Measurements from ENCODE around the gene SLC6A18.

Gene SLC6A18

DNA sequence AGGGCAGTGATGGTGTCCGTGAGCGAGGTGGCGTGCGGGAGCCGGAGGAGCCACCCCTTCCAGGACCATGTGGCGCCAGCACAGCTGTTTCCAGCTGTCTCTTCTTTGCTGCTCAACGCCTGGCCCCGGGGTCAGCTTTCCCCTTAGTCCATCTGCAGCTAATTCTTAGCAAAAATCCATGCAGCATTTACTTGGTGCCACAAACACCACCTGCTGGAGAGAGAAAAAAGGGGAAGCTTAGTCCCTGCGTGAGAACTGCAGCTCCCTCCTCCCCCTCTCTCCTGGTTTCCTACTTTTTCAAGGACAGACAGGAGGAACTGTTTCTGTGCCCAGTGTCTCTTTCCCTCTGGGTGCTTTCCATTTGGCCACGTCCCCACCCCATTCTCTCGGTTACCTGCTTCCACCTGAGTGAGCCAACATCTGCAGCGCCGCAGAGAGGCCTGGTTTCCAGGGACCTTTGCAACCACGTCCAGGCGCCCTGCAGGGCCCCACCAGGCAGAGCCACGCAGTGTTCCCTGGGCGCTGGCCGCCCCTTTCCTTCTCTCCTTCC is 20.4 kb upstream of the SLC6A18 start:
- Mint-ChIP-seq H3K4me3 (no peak overlapping the region), H3K36me3 (ENCODE audit: low read depth) (no peaks in the 10 kb centered on the region)
- no peak for DNase-seq

DNA sequence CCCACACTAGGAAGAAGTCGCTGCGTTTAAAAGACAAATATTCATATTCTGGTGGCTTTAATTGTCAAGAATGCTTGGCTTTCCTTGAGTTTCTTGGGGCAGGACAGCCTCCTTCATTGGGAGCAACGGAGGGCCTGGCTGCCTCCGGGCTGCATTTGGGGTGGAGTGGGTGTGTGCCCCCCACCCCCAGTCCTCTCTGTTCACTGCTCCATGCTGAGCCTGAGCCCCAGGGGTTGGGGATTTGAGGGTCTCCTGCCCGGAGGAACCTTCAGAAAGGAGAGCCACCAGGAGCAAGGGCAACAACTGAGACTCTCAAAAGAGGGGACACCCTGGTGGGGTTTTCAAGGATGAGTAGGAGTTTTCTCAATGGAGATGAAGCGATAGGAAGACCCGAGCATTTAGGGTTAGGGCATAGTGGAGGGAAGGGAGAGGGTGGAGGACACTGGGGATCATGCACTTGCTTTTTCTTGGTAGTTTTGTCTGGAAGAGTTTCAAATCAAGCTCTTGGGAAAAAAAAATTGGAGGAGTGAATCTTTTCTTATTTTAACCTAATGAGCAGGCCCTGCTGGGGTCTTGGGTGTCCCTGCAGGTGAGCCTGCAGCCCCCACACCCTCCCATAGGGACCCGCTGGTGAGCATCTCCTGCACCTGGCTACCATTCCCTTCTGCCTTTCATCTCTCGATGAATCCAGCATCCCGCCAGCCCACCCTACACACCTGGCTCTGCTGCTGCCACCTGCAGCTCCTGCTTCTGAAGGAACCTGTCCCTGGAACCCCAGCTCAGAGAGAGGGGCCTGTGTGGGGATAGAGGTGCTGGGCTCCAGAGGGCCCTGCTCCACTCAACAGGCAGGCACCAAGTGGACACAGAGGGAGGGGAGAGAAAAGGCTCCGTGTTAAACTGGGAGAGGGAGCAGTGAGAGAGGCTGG is 19.7 kb upstream of the SLC6A18 start:
- no peak overlapping the region for H3K27ac Mint-ChIP-seq

More for the DNA sequence above, 20.4 kb upstream of the SLC6A18 start:
- Mint-ChIP-seq H3K27me3 (no peaks in the 10 kb centered on the region), H3K27ac (no peak overlapping the region), H3K4me1 (ENCODE audit: low read depth) (no peaks in the 10 kb centered on the region), H3K9me3 (no peaks in the 10 kb centered on the region)

DNA sequence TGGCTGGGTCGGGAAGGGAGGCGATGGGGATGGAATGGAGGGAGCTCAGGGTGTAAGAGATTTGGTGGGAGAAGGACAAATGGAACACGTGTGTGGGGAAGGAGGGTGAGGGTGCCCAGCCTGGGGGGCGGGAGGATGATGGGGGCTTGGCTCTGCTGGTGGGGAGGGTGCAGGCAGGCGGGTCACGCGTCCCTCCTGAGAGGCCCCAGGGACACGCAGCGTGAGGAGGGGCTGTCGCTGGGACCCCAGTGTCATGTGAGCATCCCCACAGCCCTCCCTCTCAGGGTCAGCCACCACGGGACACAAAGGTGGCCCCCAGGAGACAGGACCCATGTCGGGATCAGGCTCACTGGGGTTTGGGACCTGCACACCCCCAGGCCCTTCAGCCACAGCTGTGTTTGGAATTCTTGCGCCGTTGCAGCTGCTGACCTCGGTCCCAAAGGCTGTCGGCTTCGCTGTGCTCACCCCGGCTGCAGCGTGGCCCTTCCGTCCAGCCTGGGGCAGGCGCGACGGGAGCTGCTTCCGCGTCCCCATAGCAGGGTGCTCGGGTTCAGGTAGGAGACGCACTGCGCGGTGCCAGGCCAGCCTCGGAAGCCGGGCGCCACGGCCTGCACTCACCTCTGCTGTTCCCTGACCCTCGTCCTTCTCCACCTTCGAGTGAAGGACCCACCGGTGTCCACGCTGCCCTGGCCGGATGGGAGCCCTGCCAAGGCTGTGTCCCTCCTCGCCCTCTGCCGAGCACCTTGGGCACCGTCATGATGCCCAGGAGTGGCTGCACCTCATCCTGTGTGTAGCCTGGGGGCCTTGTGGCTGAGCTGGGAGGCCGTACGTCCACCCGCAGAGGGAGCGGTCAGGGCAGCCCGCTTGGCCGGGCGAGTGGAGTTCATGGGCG is 18.4 kb upstream of the SLC6A18 start:
- H3K4me3 Mint-ChIP-seq: no peak overlapping the region
- no peaks in the 10 kb centered on the region for H3K4me1 Mint-ChIP-seq (ENCODE audit: low read depth)
- no peak for DNase-seq
- no peaks in the 10 kb centered on the region for H3K9me3 Mint-ChIP-seq
- H3K27me3 Mint-ChIP-seq: no peaks in the 10 kb centered on the region
- H3K36me3 Mint-ChIP-seq (ENCODE audit: low read depth): no peaks in the 10 kb centered on the region
- no peak overlapping the region for H3K27ac Mint-ChIP-seq

More for the DNA sequence above, 19.7 kb upstream of the SLC6A18 start:
- H3K27me3 Mint-ChIP-seq: no peaks in the 10 kb centered on the region
- H3K4me3 Mint-ChIP-seq: no peak overlapping the region
- H3K4me1 Mint-ChIP-seq (ENCODE audit: low read depth): no peaks in the 10 kb centered on the region
- no peaks in the 10 kb centered on the region for H3K36me3 Mint-ChIP-seq (ENCODE audit: low read depth)
- no peak for DNase-seq
- no peaks in the 10 kb centered on the region for H3K9me3 Mint-ChIP-seq

DNA sequence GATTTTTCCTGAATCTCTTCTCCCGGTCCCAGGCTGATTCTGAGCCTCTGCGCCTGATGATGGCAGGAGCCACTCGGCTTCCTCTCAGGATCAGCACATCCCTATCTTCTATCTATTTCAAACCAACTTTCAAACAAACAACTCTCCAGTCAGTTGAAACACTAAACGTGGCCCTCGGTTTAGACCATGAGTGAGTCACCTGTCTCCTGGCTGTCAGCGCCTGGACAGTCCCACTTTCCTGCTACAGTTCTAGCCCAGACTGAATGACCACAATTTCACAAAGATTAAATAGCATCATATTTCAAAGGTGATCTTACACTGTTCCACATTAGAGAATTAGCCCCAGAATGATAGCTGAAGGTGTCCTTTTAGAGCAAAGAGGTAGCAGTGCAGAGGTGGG is 17.6 kb upstream of the SLC6A18 start:
- Mint-ChIP-seq H3K27me3 (no peaks in the 10 kb centered on the region), H3K4me1 (ENCODE audit: low read depth) (no peaks in the 10 kb centered on the region), H3K4me3 (no peak overlapping the region), H3K9me3 (no peaks in the 10 kb centered on the region), H3K27ac (no peak overlapping the region), H3K36me3 (ENCODE audit: low read depth) (no peaks in the 10 kb centered on the region)
- no peak for DNase-seq

DNA sequence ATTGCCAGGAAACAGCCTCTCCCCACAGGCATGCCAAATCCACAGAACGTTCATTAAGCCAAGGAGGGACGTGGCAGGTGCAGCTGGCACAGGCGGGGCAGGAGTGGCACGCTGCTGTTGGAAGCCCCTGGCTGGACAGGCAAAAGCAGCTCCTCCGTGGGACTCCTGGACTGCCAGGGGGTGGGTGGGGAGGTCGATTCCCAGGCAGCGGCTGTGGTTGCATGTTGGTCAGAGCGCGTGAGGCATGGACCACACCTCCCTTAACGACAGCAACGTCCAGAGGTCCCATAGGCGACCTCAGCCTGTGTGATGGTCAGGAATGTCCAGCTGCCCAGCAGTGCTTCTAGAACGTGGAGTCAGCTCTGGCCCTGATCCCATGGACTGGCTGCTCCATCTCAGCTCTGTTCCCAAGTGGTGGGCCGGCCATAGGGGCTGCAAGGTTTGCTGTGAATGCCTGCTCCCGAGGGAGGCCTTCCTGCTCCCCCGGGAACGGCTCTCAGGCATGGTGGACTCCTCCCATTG is 16.9 kb upstream of the SLC6A18 start:
- no peaks in the 10 kb centered on the region for H3K27me3 Mint-ChIP-seq
- H3K4me3 Mint-ChIP-seq: no peak overlapping the region
- H3K27ac Mint-ChIP-seq: no peak overlapping the region
- no peaks in the 10 kb centered on the region for H3K9me3 Mint-ChIP-seq
- no peaks in the 10 kb centered on the region for H3K4me1 Mint-ChIP-seq (ENCODE audit: low read depth)
- no peak for DNase-seq
- H3K36me3 Mint-ChIP-seq (ENCODE audit: low read depth): no peaks in the 10 kb centered on the region

DNA sequence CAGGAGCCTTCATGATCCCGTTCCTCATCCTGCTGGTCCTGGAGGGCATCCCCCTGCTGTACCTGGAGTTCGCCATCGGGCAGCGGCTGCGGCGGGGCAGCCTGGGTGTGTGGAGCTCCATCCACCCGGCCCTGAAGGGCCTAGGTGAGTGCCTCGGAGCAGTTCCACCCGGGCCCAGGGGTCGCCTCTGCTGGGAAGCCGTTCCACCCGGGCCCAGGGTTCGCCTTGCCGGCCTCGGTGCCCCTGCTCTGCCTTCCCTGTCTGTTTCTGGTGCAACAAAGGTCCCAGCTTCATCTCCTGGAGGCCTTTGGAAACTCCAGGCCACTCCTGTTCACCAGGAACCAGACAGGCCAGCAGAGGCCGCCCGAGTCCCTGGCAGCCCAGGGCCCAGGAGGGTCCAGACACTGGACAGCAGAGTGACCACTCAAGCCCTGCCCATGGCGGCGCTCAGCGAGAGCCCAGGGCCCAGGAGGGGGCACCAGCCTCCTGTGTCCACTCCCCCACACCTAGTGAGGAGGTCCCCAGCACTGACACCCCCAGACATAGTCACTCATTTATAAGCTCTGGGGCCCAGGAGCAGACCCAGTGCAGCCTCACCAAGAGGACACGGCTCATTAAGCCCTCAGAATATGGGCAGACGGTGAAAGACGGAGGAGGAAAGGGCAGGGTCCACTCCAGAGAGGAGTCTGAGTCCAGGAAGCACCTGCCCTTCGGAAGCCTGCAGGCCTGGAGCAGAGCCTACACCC is 16.3 kb upstream of the SLC6A18 start:
- Mint-ChIP-seq H3K4me3 (no peak overlapping the region), H3K27me3 (no peaks in the 10 kb centered on the region), H3K4me1 (ENCODE audit: low read depth) (no peaks in the 10 kb centered on the region), H3K27ac (no peak overlapping the region), H3K36me3 (ENCODE audit: low read depth) (no peaks in the 10 kb centered on the region), H3K9me3 (no peaks in the 10 kb centered on the region)
- DNase-seq: no peak

DNA sequence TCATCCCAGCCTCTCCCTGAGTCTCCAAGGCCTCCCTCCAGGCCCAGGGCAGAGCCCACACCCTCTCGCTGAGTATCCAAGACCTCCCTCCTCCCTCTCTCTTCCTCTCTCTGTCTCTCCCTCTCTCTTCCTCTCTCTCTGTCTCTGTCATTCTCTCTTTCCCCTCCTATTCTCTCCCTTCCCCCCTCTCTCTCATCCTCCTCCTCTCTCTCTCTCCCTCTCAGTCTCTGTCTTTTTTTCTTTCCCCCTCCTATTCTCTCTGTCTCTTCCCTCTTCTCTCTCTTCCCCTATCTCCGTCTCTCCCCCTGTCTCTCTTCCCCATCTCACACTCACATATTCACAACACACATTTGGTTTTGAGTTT is 15.7 kb upstream of the SLC6A18 start:
- no peak for DNase-seq
- Mint-ChIP-seq H3K27me3 (no peaks in the 10 kb centered on the region), H3K36me3 (ENCODE audit: low read depth) (no peaks in the 10 kb centered on the region), H3K9me3 (no peaks in the 10 kb centered on the region), H3K4me3 (no peak overlapping the region), H3K4me1 (ENCODE audit: low read depth) (no peaks in the 10 kb centered on the region), H3K27ac (no peak overlapping the region)

DNA sequence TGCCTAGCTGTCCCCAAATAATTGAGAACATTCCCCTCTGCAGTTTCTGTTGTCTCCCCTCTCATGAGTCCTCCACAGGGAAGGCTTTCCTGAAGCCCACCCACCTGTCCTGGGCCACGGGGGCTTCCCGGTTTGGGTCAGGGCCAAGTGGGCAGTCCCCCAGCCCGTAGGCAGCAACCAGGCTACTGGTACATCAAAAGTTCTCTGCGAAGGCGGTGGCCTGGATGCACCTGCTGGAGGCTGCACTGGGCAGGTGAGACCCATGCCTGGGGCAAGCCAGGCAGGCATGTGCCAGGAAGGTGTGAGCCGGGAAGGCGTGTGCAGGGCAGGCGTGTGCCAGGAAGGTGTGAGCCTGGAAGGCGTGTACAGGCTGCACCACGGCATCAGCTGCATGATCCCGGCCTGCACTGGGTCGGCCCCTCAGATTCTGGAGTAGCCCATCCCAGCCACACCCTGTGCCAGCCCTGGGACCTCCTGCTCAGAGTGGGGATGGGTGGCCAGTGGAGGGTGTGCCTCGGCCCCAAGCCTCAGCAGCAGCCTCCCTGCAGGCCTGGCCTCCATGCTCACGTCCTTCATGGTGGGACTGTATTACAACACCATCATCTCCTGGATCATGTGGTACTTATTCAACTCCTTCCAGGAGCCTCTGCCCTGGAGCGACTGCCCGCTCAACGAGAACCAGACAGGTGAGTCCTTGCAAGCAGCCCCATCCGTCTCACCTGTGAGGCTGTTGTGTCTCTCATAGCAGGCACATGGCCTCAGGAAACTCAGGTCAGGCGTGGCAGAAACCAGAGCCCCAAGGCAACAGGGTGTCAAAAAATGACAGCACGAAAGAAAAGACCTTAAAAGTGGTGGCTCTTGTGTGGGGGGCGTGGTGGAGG is 15.0 kb upstream of the SLC6A18 start:
- H3K27ac Mint-ChIP-seq: no peak overlapping the region
- DNase-seq: no peak
- no peaks in the 10 kb centered on the region for H3K36me3 Mint-ChIP-seq (ENCODE audit: low read depth)
- H3K4me3 Mint-ChIP-seq: no peak overlapping the region
- H3K27me3 Mint-ChIP-seq: no peaks in the 10 kb centered on the region
- no peaks in the 10 kb centered on the region for H3K4me1 Mint-ChIP-seq (ENCODE audit: low read depth)
- no peaks in the 10 kb centered on the region for H3K9me3 Mint-ChIP-seq

DNA sequence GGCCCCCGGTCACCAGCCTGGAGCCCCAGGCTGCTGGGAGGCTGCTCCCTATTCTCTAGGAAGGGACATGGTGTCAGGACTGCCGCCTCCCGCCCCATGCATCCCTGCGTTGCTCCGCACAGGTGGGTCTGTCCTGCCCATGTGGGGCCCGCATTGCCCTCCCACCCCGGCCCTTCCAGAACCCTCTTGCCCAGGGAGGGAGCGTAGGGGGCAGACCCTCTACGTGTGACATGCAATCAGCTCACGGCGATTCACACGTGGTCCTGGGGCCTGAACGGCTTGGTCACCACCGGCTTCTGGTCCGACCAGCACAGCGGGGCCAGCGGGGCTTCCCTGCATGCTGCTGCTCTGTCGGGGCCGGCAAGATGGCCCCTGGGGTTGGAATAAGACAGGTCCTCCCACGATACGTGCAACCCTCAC is 14.3 kb upstream of the SLC6A18 start:
- no peaks in the 10 kb centered on the region for H3K4me1 Mint-ChIP-seq (ENCODE audit: low read depth)
- no peaks in the 10 kb centered on the region for H3K27me3 Mint-ChIP-seq
- no peak overlapping the region for H3K27ac Mint-ChIP-seq
- H3K36me3 Mint-ChIP-seq (ENCODE audit: low read depth): no peaks in the 10 kb centered on the region
- no peak overlapping the region for H3K4me3 Mint-ChIP-seq
- H3K9me3 Mint-ChIP-seq: no peaks in the 10 kb centered on the region
- no peak for DNase-seq

DNA sequence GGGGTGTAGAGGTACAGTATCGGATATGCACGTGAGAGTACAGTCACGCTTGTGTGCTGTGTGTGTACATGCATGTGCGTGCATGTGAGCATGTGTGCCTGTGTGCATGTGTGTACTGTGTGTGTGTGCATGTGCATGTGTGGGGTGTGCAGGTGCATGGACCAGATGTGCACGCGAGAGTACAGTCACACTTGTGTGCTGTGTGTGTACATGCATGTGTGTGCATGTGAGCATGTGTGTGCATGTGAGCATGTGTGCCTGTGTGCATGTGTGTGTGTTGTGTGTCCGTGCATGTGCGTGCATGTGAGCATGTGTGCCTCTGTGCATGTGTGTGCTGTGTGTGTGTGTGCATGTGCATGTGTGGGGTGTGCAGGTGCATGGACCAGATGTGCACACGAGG is 13.5 kb upstream of the SLC6A18 start:
- no peaks in the 10 kb centered on the region for H3K27me3 Mint-ChIP-seq
- H3K27ac Mint-ChIP-seq: no peak overlapping the region
- H3K4me1 Mint-ChIP-seq (ENCODE audit: low read depth): no peaks in the 10 kb centered on the region
- no peaks in the 10 kb centered on the region for H3K9me3 Mint-ChIP-seq
- no peak for DNase-seq
- no peaks in the 10 kb centered on the region for H3K36me3 Mint-ChIP-seq (ENCODE audit: low read depth)
- no peak overlapping the region for H3K4me3 Mint-ChIP-seq

DNA sequence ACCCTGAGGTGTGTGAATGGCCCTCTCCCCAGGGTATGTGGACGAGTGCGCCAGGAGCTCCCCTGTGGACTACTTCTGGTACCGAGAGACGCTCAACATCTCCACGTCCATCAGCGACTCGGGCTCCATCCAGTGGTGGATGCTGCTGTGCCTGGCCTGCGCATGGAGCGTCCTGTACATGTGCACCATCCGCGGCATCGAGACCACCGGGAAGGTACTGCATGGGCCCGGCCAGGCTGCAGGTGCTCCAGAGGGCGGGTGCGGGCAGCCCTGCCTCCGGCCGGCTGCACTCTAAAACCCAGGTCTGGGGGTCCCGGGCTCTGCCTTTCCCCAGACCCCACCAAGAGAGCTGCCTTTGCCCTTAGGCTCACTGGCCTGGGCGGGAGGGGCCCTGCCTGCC is 12.9 kb upstream of the SLC6A18 start:
- DNase-seq: no peak
- no peaks in the 10 kb centered on the region for H3K36me3 Mint-ChIP-seq (ENCODE audit: low read depth)
- H3K4me3 Mint-ChIP-seq: no peak overlapping the region
- no peak overlapping the region for H3K27ac Mint-ChIP-seq
- H3K4me1 Mint-ChIP-seq (ENCODE audit: low read depth): no peaks in the 10 kb centered on the region
- no peaks in the 10 kb centered on the region for H3K27me3 Mint-ChIP-seq
- no peaks in the 10 kb centered on the region for H3K9me3 Mint-ChIP-seq

DNA sequence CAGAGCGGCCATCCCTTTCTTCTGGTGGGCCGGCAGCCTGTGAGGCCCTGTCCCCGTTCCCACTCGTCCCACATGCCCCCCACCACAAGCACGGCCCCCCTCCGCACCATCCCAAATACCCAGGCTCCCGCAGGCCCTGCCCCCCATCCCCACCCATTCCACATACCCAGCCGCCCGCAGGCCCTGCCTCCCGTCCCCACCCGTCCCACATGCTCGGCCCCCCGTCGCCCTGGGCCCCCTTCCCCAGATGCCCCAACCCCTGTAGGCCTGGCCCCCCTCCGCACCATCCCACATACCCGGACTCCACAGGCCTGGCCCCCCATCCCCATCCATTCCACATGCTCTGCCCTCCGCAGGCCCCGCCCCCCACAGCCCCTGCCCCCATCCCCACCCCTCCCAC is 12.3 kb upstream of the SLC6A18 start:
- no peaks in the 10 kb centered on the region for H3K27me3 Mint-ChIP-seq
- no peak overlapping the region for H3K27ac Mint-ChIP-seq
- no peaks in the 10 kb centered on the region for H3K36me3 Mint-ChIP-seq (ENCODE audit: low read depth)
- H3K4me1 Mint-ChIP-seq (ENCODE audit: low read depth): peaks cover 4% of the 10 kb centered on the region
- DNase-seq: no peak
- no peaks in the 10 kb centered on the region for H3K9me3 Mint-ChIP-seq
- H3K4me3 Mint-ChIP-seq: no peak overlapping the region

DNA sequence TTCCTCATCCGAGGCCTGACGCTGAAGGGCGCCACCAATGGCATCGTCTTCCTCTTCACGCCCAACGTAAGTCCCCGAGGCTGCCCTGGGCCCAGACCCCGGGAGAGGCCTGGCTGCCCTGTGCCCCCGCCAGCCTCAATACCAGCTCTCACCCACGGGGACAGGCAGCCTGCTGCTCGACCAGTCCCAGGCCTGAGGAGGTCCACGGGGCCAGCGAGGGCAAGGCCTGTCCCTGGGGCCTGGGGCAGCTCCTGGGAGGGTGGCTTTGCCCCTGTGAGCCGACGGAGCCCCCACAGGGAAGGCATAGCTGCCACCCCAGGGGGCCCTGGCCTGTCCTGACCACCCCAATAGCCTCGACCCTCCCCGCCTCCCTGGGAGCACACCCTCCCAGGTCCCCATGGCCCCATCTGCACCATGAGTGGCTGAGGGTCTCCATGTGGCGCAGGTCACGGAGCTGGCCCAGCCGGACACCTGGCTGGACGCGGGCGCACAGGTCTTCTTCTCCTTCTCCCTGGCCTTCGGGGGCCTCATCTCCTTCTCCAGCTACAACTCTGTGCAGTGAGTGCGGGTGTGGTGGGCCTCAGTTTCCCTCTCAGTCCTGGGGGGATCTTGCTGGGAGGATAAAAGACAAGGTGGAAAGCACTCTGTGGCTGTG is 11.5 kb upstream of the SLC6A18 start:
- Mint-ChIP-seq H3K4me1 (ENCODE audit: low read depth) (peaks cover 5% of the 10 kb centered on the region), H3K9me3 (no peaks in the 10 kb centered on the region), H3K27ac (no peak overlapping the region), H3K36me3 (ENCODE audit: low read depth) (no peaks in the 10 kb centered on the region), H3K27me3 (no peaks in the 10 kb centered on the region), H3K4me3 (no peak overlapping the region)
- no peak for DNase-seq
